GM12891 (cell line): ENCODE data around the gene GRIK4.

ENCODE experiments used
- PAX5 ChIP-seq: IDR thresholded peaks from 2 replicates; pipeline ENCODE4 v1.6.1; 2011; ENCODE audit warnings: low read length, moderate library complexity, mild to moderate bottlenecking; ENCODE audit not compliant: insufficient read depth, severe bottlenecking
- POLR2A ChIP-seq: IDR thresholded peaks from 2 replicates; pipeline ENCODE4 v1.6.1; 2011; ENCODE audit warnings: low read depth, low read length, control low read depth
- POLR2AphosphoS5 ChIP-seq: IDR thresholded peaks from 2 replicates; pipeline ENCODE4 v1.6.1; 2011; ENCODE audit warnings: low read depth, low read length, control low read depth
- POU2F2 ChIP-seq: IDR thresholded peaks from 2 replicates; pipeline ENCODE4 v1.6.1; 2011; ENCODE audit warnings: low read depth, mild to moderate bottlenecking, control low read depth, low read length, moderate library complexity
- SPI1 ChIP-seq: IDR thresholded peaks from 2 replicates; pipeline ENCODE4 v1.6.1; 2011; ENCODE audit warnings: low read depth, low read length, control low read depth
- TAF1 ChIP-seq: IDR thresholded peaks from 2 replicates; pipeline ENCODE4 v1.6.1; 2011; ENCODE audit warnings: low read depth, low read length, control low read depth

- TF ChIP-seq POLR2AphosphoS5 (no peak), POLR2A (no peak), TAF1 (no peak), SPI1 (no peak), POU2F2 (no peak; the same call in 1 of the 2 replicates), PAX5 (no peak)
Measured at GRCh38 chr11:121023848-121024751, 512.6 kb downstream of the GRIK4 start, which contains the start of gene TBCEL.
